HUDEP-2 (cell line): ENCODE data around the gene TEAD3.
A peak's percentile ranks its signal among the peaks of the same experiment; 100 is the strongest.

ENCODE experiments used
- DNase-seq, 76 experiments: peaks; one replicate each; lab custom pipeline; 2025; ENCODE audit not compliant: unreplicated experiment in 76 of 76; lab: John Stamatoyannopoulos, UW

TEAD3 gene

GRCh38 chr6:35492974-35493284, 4.0 kb downstream of the TEAD3 start:
- DNase-seq: no peak

GRCh38 chr6:35492258-35492973, 4.5 kb downstream of the TEAD3 start:
- DNase-seq: no peak

- no peak for DNase-seq
Observed at GRCh38 chr6:35491558-35492257, 5.2 kb downstream of the TEAD3 start.

GRCh38 chr6:35490821-35491557, 5.9 kb downstream of the TEAD3 start:
- peak in 1 of 76 experiments; percentile 33 for DNase-seq

- no peak for DNase-seq
Observed at GRCh38 chr6:35489995-35490791, 6.7 kb downstream of the TEAD3 start.

- no peak for DNase-seq
Observed at GRCh38 chr6:35489066-35489465, 7.8 kb downstream of the TEAD3 start.

- DNase-seq: no peak
Observed at GRCh38 chr6:35488517-35488862, 8.4 kb downstream of the TEAD3 start.

GRCh38 chr6:35487658-35488516, 9.0 kb downstream of the TEAD3 start:
- peak in 43 of 76 experiments; percentile 21 to 75 (median 50) for DNase-seq

GRCh38 chr6:35486005-35486925, 10.6 kb downstream of the TEAD3 start:
- no peak for DNase-seq

- DNase-seq: no peak
Observed at GRCh38 chr6:35485402-35485877, 11.4 kb downstream of the TEAD3 start.

GRCh38 chr6:35484921-35485392, 11.9 kb downstream of the TEAD3 start:
- no peak for DNase-seq

- DNase-seq: no peak
Observed at GRCh38 chr6:35483893-35484645, 12.8 kb downstream of the TEAD3 start.

GRCh38 chr6:35483490-35483889, 13.4 kb downstream of the TEAD3 start:
- DNase-seq: no peak

GRCh38 chr6:35483062-35483461, 13.8 kb downstream of the TEAD3 start:
- DNase-seq: no peak

- DNase-seq: no peak
Observed at GRCh38 chr6:35481226-35481625, 15.7 kb downstream of the TEAD3 start.

- DNase-seq: no peak
Observed at GRCh38 chr6:35480176-35480575, 16.7 kb downstream of the TEAD3 start.

- DNase-seq: no peak
Observed at GRCh38 chr6:35478259-35478658, 18.6 kb downstream of the TEAD3 start.

- DNase-seq: no peak
Observed at GRCh38 chr6:35477551-35478179, 19.2 kb downstream of the TEAD3 start.
